H1 (cell line): ENCODE data around the gene SMYD5. TPM values are rescaled to one million over a fixed set of nuclear protein-coding genes. Genes with fewer than 3 reads are reported as not detected.
A peak's percentile ranks its signal among the peaks of the same experiment; 100 is the strongest.

Experiments
- CTCF ChIA-PET: fragments of 300-600 bp; sonication (Branson Sonifier 250); formaldehyde crosslinking; loops from one replicate; lab custom pipeline; 2021; ENCODE audit not compliant: partially characterized antibody; lab: Charles Lee
- POLR2A ChIA-PET: fragments of 300-600 bp; sonication (Branson Sonifier 250); formaldehyde crosslinking; loops from one replicate; lab custom pipeline; 2021; ENCODE audit warnings: inconsistent platforms; ENCODE audit not compliant: partially characterized antibody; lab: Charles Lee
- DNase-seq, 2 experiments: peaks; one replicate each; pipeline versions ENCODE4 v3.0.0 to v3.0.0-alpha.2; 2010 to 2022; ENCODE audit warnings: low spot score in 2 of 2, low read depth in 1 of 2, mixed read lengths in 1 of 2
- FAIRE-seq: peaks from 2 replicates; lab custom pipeline; 2011; peaks lifted over from hg19 to GRCh38; lab: Jason Lieb, UNC
- H2AFZ ChIP-seq: 2 replicates; pipeline ENCODE4 v1.8.1; 2012; ENCODE audit warnings: low read length, inconsistent platforms
- H2AK5ac ChIP-seq: 2 replicates; pipeline ENCODE4 v1.6.1; 2013; ENCODE audit warnings: low read depth, low read length
- H2BK120ac ChIP-seq: replicated peaks from 2 replicates; pipeline ENCODE3; 2013; ENCODE audit warnings: low read depth, low read length, inconsistent platforms
- H2BK12ac ChIP-seq: 2 replicates; pipeline ENCODE4 v1.6.1; 2013; ENCODE audit warnings: low read depth, low read length
- H2BK15ac ChIP-seq: 2 replicates; pipeline ENCODE4 v1.6.1; 2013; ENCODE audit warnings: low read length
- H2BK20ac ChIP-seq: 2 replicates; pipeline ENCODE4 v1.6.1; 2013; ENCODE audit warnings: low read length
- H2BK5ac ChIP-seq: 2 replicates; pipeline ENCODE4 v1.6.1; 2013; ENCODE audit warnings: low read depth, low read length
- H3K14ac ChIP-seq: 2 replicates; pipeline ENCODE4 v1.6.1; 2013; ENCODE audit warnings: inconsistent platforms; ENCODE audit not compliant: insufficient read length
- H3K18ac ChIP-seq: 2 replicates; pipeline ENCODE4 v1.6.1; 2013; ENCODE audit warnings: low read length; ENCODE audit errors: extremely low read depth
- H3K23ac ChIP-seq: 2 replicates; pipeline ENCODE4 v1.6.1; 2013; ENCODE audit warnings: inconsistent platforms; ENCODE audit not compliant: insufficient read length
- H3K23me2 ChIP-seq: 2 replicates; pipeline ENCODE4 v1.6.1; 2013; ENCODE audit warnings: low read depth, low read length
- H3K27ac ChIP-seq: 2 replicates; pipeline ENCODE4 v1.6.1; 2011; ENCODE audit warnings: low read depth, low read length, inconsistent platforms
- H3K27me3 ChIP-seq, 4 experiments: replicated peaks in 1 of 4; 1 replicate in 1 of 4; 2 replicates in 3 of 4; pipeline versions ENCODE4 v1.6.1 to v1.8.1; 2011 to 2013; ENCODE audit warnings: low read length in 3 of 4, mild to moderate bottlenecking in 3 of 4, inconsistent platforms in 2 of 4, mixed read lengths in 2 of 4, moderate library complexity in 1 of 4; ENCODE audit not compliant: control insufficient read depth in 3 of 4, insufficient read depth in 3 of 4; ENCODE audit errors: extremely low read depth in 1 of 4
- H3K36me3 ChIP-seq, 4 experiments: 2 replicates each; pipeline versions ENCODE4 v1.6.1 to v1.8.1; 2011 to 2013; ENCODE audit warnings: mild to moderate bottlenecking in 4 of 4, low read length in 3 of 4, moderate library complexity in 2 of 4, control low read depth in 1 of 4, inconsistent platforms in 1 of 4; ENCODE audit not compliant: insufficient read depth in 4 of 4, control insufficient read depth in 2 of 4
- H3K4ac ChIP-seq: replicated peaks from 2 replicates; pipeline ENCODE3; 2013; ENCODE audit warnings: low read length, low read depth, mixed read lengths, inconsistent platforms; ENCODE audit not compliant: insufficient read length
- H3K4me1 ChIP-seq, 4 experiments: replicated peaks in 1 of 4; 1 replicate in 1 of 4; 2 replicates in 3 of 4; pipeline versions ENCODE4 v1.6.1 to v1.8.1; 2011 to 2013; ENCODE audit warnings: low read length in 3 of 4, inconsistent platforms in 2 of 4, mixed read lengths in 1 of 4; ENCODE audit not compliant: insufficient read depth in 4 of 4, control insufficient read depth in 3 of 4
- H3K4me2 ChIP-seq, 2 experiments: 2 replicates each; pipeline versions ENCODE4 v1.6.1 to v1.8.1; 2011 to 2013; ENCODE audit warnings: low read depth in 2 of 2, low read length in 2 of 2, control low read depth in 1 of 2, inconsistent platforms in 1 of 2, mild to moderate bottlenecking in 1 of 2; ENCODE audit not compliant: insufficient read depth in 1 of 2
- H3K4me3 ChIP-seq, 4 experiments: fragments of 200-600, 300-600 bp in 1 of 4; sonication (generic), shearing (Covaris generic), sonication (Bioruptor Twin) in 1 of 4; 2 replicates each; pipeline versions ENCODE4 v1.5.1 to v1.8.1; 2011 to 2016; ENCODE audit warnings: low read length in 4 of 4, low read depth in 3 of 4, control low read depth in 2 of 4, inconsistent platforms in 2 of 4, mild to moderate bottlenecking in 2 of 4, mixed read lengths in 1 of 4, moderate library complexity in 1 of 4; ENCODE audit not compliant: insufficient read depth in 2 of 4; ENCODE audit errors: extremely low read depth in 1 of 4
- H3K56ac ChIP-seq: replicated peaks from 2 replicates; pipeline ENCODE3; 2013; ENCODE audit warnings: low read depth, mild to moderate bottlenecking, mixed read lengths, low read length, inconsistent platforms; ENCODE audit not compliant: insufficient read length
- H3K79me1 ChIP-seq: 2 replicates; pipeline ENCODE4 v1.6.1; 2013; ENCODE audit warnings: low read depth, low read length, control low read depth
- H3K79me2 ChIP-seq, 2 experiments: 2 replicates each; pipeline versions ENCODE4 v1.6.1 to v1.8.1; 2012 to 2013; ENCODE audit warnings: low read length in 2 of 2, mild to moderate bottlenecking in 2 of 2, inconsistent platforms in 1 of 2; ENCODE audit not compliant: insufficient read depth in 2 of 2, control insufficient read depth in 1 of 2
- H3K9ac ChIP-seq, 4 experiments: replicated peaks in 1 of 4; 1 replicate in 1 of 4; 2 replicates in 3 of 4; pipeline versions ENCODE4 v1.6.1 to v1.8.1; 2011 to 2013; ENCODE audit warnings: low read depth in 3 of 4, low read length in 3 of 4, control low read depth in 2 of 4, mild to moderate bottlenecking in 2 of 4, moderate library complexity in 2 of 4, inconsistent platforms in 1 of 4; ENCODE audit errors: extremely low read depth in 1 of 4
- H3K9me3 ChIP-seq, 2 experiments: 2 replicates each; pipeline versions ENCODE4 v1.6.1 to v1.8.1; 2012 to 2013; ENCODE audit warnings: mild to moderate bottlenecking in 2 of 2, moderate library complexity in 2 of 2, control low read depth in 1 of 2, inconsistent platforms in 1 of 2, low read depth in 1 of 2, low read length in 1 of 2, mixed read lengths in 1 of 2; ENCODE audit not compliant: insufficient read depth in 2 of 2
- H4K20me1 ChIP-seq, 2 experiments: replicated peaks in 1 of 2; 2 replicates each; pipeline versions ENCODE3 to v1.8.1; 2011 to 2013; ENCODE audit warnings: inconsistent platforms in 2 of 2, low read length in 2 of 2, mild to moderate bottlenecking in 1 of 2; ENCODE audit not compliant: insufficient read depth in 2 of 2, control insufficient read depth in 1 of 2
- H4K5ac ChIP-seq: 2 replicates; pipeline ENCODE4 v1.6.1; 2013; ENCODE audit warnings: low read length, low read depth, mixed read lengths, inconsistent platforms; ENCODE audit not compliant: insufficient read length
- H4K8ac ChIP-seq: 2 replicates; pipeline ENCODE4 v1.8.0; 2013; ENCODE audit warnings: mild to moderate bottlenecking, moderate library complexity, low read length, inconsistent platforms; ENCODE audit not compliant: insufficient read depth; ENCODE audit errors: extremely low read depth
- H4K91ac ChIP-seq: replicated peaks from 2 replicates; pipeline ENCODE3; 2013; ENCODE audit warnings: low read length, mixed read lengths, inconsistent platforms; ENCODE audit not compliant: insufficient read length
- POLR2A ChIP-seq, 2 experiments: IDR thresholded peaks; 1 replicate in 1 of 2; 2 replicates in 1 of 2; pipeline ENCODE4 v1.6.1; 2011; ENCODE audit warnings: low read depth in 2 of 2, low read length in 2 of 2, mild to moderate bottlenecking in 2 of 2; ENCODE audit errors: control extremely low read depth in 1 of 2
- SRF ChIP-seq: IDR thresholded peaks from 2 replicates; pipeline ENCODE4 v1.6.1; 2011; ENCODE audit warnings: mild to moderate bottlenecking, low read depth, low read length, moderate library complexity
- WGBS, 2 experiments: shearing (Covaris generic) in 1 of 2; methylation state at CpG; one replicate each; pipeline versions ENCODE4 v1.1.6 to v1.1.7; 2013 to 2015; ENCODE audit warnings: low lambda C conversion rate in 2 of 2, mixed read lengths in 2 of 2, inconsistent platforms in 1 of 2, low coverage in 1 of 2, missing lambda C conversion rate in 1 of 2; ENCODE audit not compliant: insufficient replicate concordance in 2 of 2, insufficient coverage in 1 of 2, insufficient read length in 1 of 2; ENCODE audit errors: extremely low coverage in 1 of 2, missing lambda C conversion rate in 1 of 2; 5-methylcytosine and 5-hydroxymethylcytosine counted together
- polyA plus RNA-seq, 7 experiments: library from polyadenylated mRNA; depleted of rRNA in 3 of 7; stranded (reverse) in 5 of 7; unstranded in 2 of 7; fragments of >200 nt in 5 of 7; fragments of 200-250 nt in 2 of 7; gene quantifications; 1 replicate in 5 of 7; 2 replicates in 1 of 7; 4 replicates in 1 of 7; pipeline versions ENCODE4 v1.2.1 to v1.2.3, GENCODE V29; 2011 to 2013; ENCODE audit warnings: missing spikeins in 2 of 7, mixed read lengths in 2 of 7
- total RNA-seq: library from RNA; stranded (reverse); fragmentation: NEBNext Ultra II Directional; extraction: Animal tissue kit (Norgen Biotek cat#: 25700); gene quantifications from 2 replicates; pipeline ENCODE4 v1.2.1, GENCODE V29; 2021

The SMYD5 gene
- total and polyA plus RNA-seq, 2 of the 8 experiments (the other 6 are each of a cell fraction or from before 2014, with no cell fraction given), result 35.2 to 56.7 TPM

DNA sequence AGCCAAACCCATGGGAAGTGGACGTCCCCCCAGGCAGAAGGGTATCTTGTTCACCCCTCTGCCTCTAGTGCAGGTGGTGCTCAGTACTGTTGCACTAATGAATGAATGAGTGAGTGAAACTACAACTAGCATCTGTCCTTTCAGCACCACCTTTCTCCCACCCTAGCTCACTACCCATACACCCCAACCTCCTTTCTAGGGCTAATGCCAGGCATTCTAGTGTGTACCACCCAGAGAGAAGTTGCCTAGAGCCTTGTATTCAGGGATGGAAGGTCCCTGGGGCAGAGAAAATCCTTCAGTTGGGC, 42.5 kb downstream of the SMYD5 start:
- Histone ChIP-seq H3K18ac (no peak overlapping the region), H2BK20ac (no peak overlapping the region), H2BK12ac (no peak overlapping the region), H3K4me2 (no peak overlapping the region), H3K79me1 (no peaks in the 10 kb centered on the region), H2BK15ac (no peak overlapping the region), H4K91ac (no peak overlapping the region), H3K36me3 (peaks cover 11 to 40% (median 20%) of the 10 kb centered on the region in 4 experiments; a peak in 7 of 8 replicates), H3K4me3 (no peak overlapping the region), H2BK5ac (peak overlapping the region; percentile 21; the same call in 1 of the 2 replicates), H3K27ac (no peak overlapping the region), H3K14ac (no peak overlapping the region), H3K23ac (no peak overlapping the region), H4K5ac (no peak overlapping the region), H4K20me1 (peaks cover 16 to 18% of the 10 kb centered on the region in 2 experiments), H3K4ac (no peak overlapping the region), H3K56ac (no peak overlapping the region), H2AFZ (no peak overlapping the region), H3K9me3 (no peaks in the 10 kb centered on the region), H2BK120ac (no peak overlapping the region), H3K79me2 (no peaks in the 10 kb centered on the region), H3K23me2 (no peaks in the 10 kb centered on the region), H2AK5ac (no peak overlapping the region), H3K4me1 (peaks cover 0 to 12% (median 4%) of the 10 kb centered on the region in 4 experiments; a peak in 3 of 7 replicates), H4K8ac (no peak overlapping the region), H3K27me3 (no peaks in the 10 kb centered on the region), H3K9ac (no peak overlapping the region)
- FAIRE-seq (no peak), DNase-seq (no peak)
- TF ChIP-seq SRF (no peak), POLR2A (IDR thresholded peaks at IDR 0.05; ENCODE audit: control extremely low read depth in 1 of 2, low read depth in 2 of 2, low read length in 2 of 2) (0 out of 3 replicates have a peak, but pooled peaks of 1 of the 2 experiments have one; percentile 37)
- ChIA-PET CTCF (interaction anchor here (1.2 to 7.0 kb wide), 11 partner anchors 12 to 100 kb away, joined by 3 to 51 read pairs (median 6); partner anchors contain the start of genes CCT7, EGR4, NOTO and PRADC1), POLR2A (interaction anchor here (1.1 to 5.1 kb wide), 10 partner anchors 10 to 43 kb away, joined by 3 to 53 read pairs (median 6); partner anchors contain the start of genes CCT7, FBXO41 and PRADC1)
- 53% methylated on average over 1 of the region's 1 CpG; no CpG with 5 or more reads in 1 of the 2 experiments for WGBS, 2 experiments
